Measurements from ENCODE around the gene CCDC127.

CCDC127 gene

GRCh38 chr5:201672-202071 lies 16.3 kb downstream of the CCDC127 start:
- DNase-seq (no peak), ATAC-seq (ENCODE audit: insufficient read depth, low read depth) (no peak)
- TF ChIP-seq EZH2 (IDR thresholded peaks at IDR 0.05; ENCODE audit: borderline replicate concordance, low read depth, low read length, severe bottlenecking), result no peak
- no peak for TF ChIP-seq CTCF (IDR thresholded peaks at IDR 0.05; ENCODE audit: borderline replicate concordance, extremely low read depth, low read length, poor library complexity, severe bottlenecking)
- no peaks in the 10 kb centered on the region for H3K27me3 ChIP-seq (ENCODE audit: insufficient read depth, low read length, poor library complexity)
- H3K36me3 ChIP-seq (ENCODE audit: insufficient read depth, low read length), result peaks cover 41% of the 10 kb centered on the region
- H3K9me3 ChIP-seq (ENCODE audit: insufficient read depth, low read length, severe bottlenecking), result no peaks in the 10 kb centered on the region
- H2AFZ ChIP-seq (ENCODE audit: low read depth, low read length), result no peak overlapping the region
- no peak overlapping the region for H3K4me2 ChIP-seq (ENCODE audit: insufficient read depth, low read length)
- no peaks in the 10 kb centered on the region for H3K4me1 ChIP-seq (ENCODE audit: insufficient read depth, low read length)
- H4K20me1 ChIP-seq (ENCODE audit: insufficient read depth, low read length), result peaks cover 41% of the 10 kb centered on the region
- peaks cover 6% of the 10 kb centered on the region for H3K79me2 ChIP-seq (ENCODE audit: insufficient read depth, low read length)
- no peak overlapping the region for H3K4me3 ChIP-seq (ENCODE audit: low read depth in 1 of 2, low read length in 2 of 2)
- no peak overlapping the region for H3K27ac ChIP-seq (ENCODE audit: low read length)
- no peak overlapping the region for H3K9ac ChIP-seq (ENCODE audit: low read depth, low read length)

GRCh38 chr5:200985-201384 lies 17.0 kb downstream of the CCDC127 start:
- Histone ChIP-seq H3K4me3 (ENCODE audit: low read depth in 1 of 2, low read length in 2 of 2) (no peak overlapping the region), H3K9ac (ENCODE audit: low read depth, low read length) (no peak overlapping the region), H3K79me2 (ENCODE audit: insufficient read depth, low read length) (peaks cover 3% of the 10 kb centered on the region), H4K20me1 (ENCODE audit: insufficient read depth, low read length) (peaks cover 34% of the 10 kb centered on the region), H3K27ac (ENCODE audit: low read length) (no peak overlapping the region), H3K4me2 (ENCODE audit: insufficient read depth, low read length) (no peak overlapping the region), H2AFZ (ENCODE audit: low read depth, low read length) (no peak overlapping the region), H3K27me3 (ENCODE audit: insufficient read depth, low read length, poor library complexity) (no peaks in the 10 kb centered on the region), H3K36me3 (ENCODE audit: insufficient read depth, low read length) (peaks cover 35% of the 10 kb centered on the region), H3K4me1 (ENCODE audit: insufficient read depth, low read length) (no peaks in the 10 kb centered on the region), H3K9me3 (ENCODE audit: insufficient read depth, low read length, severe bottlenecking) (no peaks in the 10 kb centered on the region)
- TF ChIP-seq EZH2 (IDR thresholded peaks at IDR 0.05; ENCODE audit: borderline replicate concordance, low read depth, low read length, severe bottlenecking) (no peak), CTCF (IDR thresholded peaks at IDR 0.05; ENCODE audit: borderline replicate concordance, extremely low read depth, low read length, poor library complexity, severe bottlenecking) (no peak)
- ATAC-seq (ENCODE audit: insufficient read depth, low read depth) (no peak), DNase-seq (no peak)

- no peaks in the 10 kb centered on the region for H3K4me1 ChIP-seq (ENCODE audit: insufficient read depth, low read length)
- ATAC-seq (ENCODE audit: insufficient read depth, low read depth) (no peak), DNase-seq (no peak)
- H4K20me1 ChIP-seq (ENCODE audit: insufficient read depth, low read length), result peaks cover 28% of the 10 kb centered on the region
- H3K9me3 ChIP-seq (ENCODE audit: insufficient read depth, low read length, severe bottlenecking), result no peaks in the 10 kb centered on the region
- H3K27me3 ChIP-seq (ENCODE audit: insufficient read depth, low read length, poor library complexity), result no peaks in the 10 kb centered on the region
- H3K27ac ChIP-seq (ENCODE audit: low read length), result no peak overlapping the region
- H3K79me2 ChIP-seq (ENCODE audit: insufficient read depth, low read length), result peaks cover 3% of the 10 kb centered on the region; the same call in 1 of the 2 replicates
- no peak overlapping the region for H3K9ac ChIP-seq (ENCODE audit: low read depth, low read length)
- peaks cover 26% of the 10 kb centered on the region for H3K36me3 ChIP-seq (ENCODE audit: insufficient read depth, low read length)
- no peak overlapping the region for H2AFZ ChIP-seq (ENCODE audit: low read depth, low read length)
- no peak overlapping the region for H3K4me3 ChIP-seq (ENCODE audit: low read depth in 1 of 2, low read length in 2 of 2)
- H3K4me2 ChIP-seq (ENCODE audit: insufficient read depth, low read length), result no peak overlapping the region
- TF ChIP-seq CTCF (IDR thresholded peaks at IDR 0.05; ENCODE audit: borderline replicate concordance, extremely low read depth, low read length, poor library complexity, severe bottlenecking) (no peak), EZH2 (IDR thresholded peaks at IDR 0.05; ENCODE audit: borderline replicate concordance, low read depth, low read length, severe bottlenecking) (no peak)
These were observed 17.9 kb downstream of the CCDC127 start for GRCh38 chr5:199950-200645.
